Neural cell (in vitro differentiated cells): Measurements from ENCODE around the gene NPTN. TPM values are rescaled to one million over a fixed set of nuclear protein-coding genes. Genes with fewer than 3 reads are reported as not detected.

Source experiments
- H2AFZ ChIP-seq: fragments of 200-600, 300-800 bp; sonication (generic), shearing (Covaris generic); 2 replicates; pipeline ENCODE4 v1.6.0; 2014; ENCODE audit warnings: low read depth, mild to moderate bottlenecking, antibody characterized with exemption, low read length, moderate library complexity
- H3F3A ChIP-seq: fragments of 200-600 bp; shearing (Covaris generic); 2 replicates; pipeline ENCODE4 v1.6.1; 2016; ENCODE audit warnings: mild to moderate bottlenecking, moderate library complexity, mixed read lengths, antibody characterized with exemption, low read length; ENCODE audit not compliant: insufficient read depth, poor library complexity, severe bottlenecking
- H3K27ac ChIP-seq: fragments of 200-600, 300-800 bp; sonication (generic), shearing (Covaris generic); 2 replicates; pipeline ENCODE4 v1.5.1; 2014; ENCODE audit warnings: mild to moderate bottlenecking, low read length, moderate library complexity
- H3K27me3 ChIP-seq: fragments of 300-800, 200-600 bp; sonication (generic), shearing (Covaris generic); 2 replicates; pipeline ENCODE4 v1.6.0; 2014; ENCODE audit warnings: mild to moderate bottlenecking, low read depth, low read length, moderate library complexity; ENCODE audit not compliant: insufficient read depth
- H3K36me3 ChIP-seq: fragments of 300-800, 200-600 bp; sonication (generic), shearing (Covaris generic); 2 replicates; pipeline ENCODE4 v1.5.1; 2014; ENCODE audit warnings: mild to moderate bottlenecking, antibody characterized with exemption, low read length, moderate library complexity; ENCODE audit not compliant: insufficient read depth
- H3K4me2 ChIP-seq: fragments of 300-800, 200-600 bp; sonication (generic), shearing (Covaris generic); 2 replicates; pipeline ENCODE4 v1.6.0; 2014; ENCODE audit warnings: mild to moderate bottlenecking, low read length
- H3K4me3 ChIP-seq: fragments of 300-800, 200-600 bp; sonication (generic), shearing (Covaris generic); 2 replicates; pipeline ENCODE4 v1.5.1; 2014; ENCODE audit warnings: mild to moderate bottlenecking, low read length, moderate library complexity
- H3K79me2 ChIP-seq: fragments of 200-600 bp; shearing (Covaris generic); replicated peaks from 2 replicates; pipeline ENCODE4 v1.6.0; 2014; ENCODE audit warnings: mild to moderate bottlenecking, low read length, moderate library complexity; ENCODE audit not compliant: insufficient read depth
- H3K9ac ChIP-seq: fragments of 300-800, 200-600 bp; sonication (generic), shearing (Covaris generic); 2 replicates; pipeline ENCODE4 v1.6.1; 2016; ENCODE audit warnings: mild to moderate bottlenecking, low read length, mixed read lengths
- H3K9me2 ChIP-seq: fragments of 200-600 bp; shearing (Covaris generic); 2 replicates; pipeline ENCODE4 v1.6.1; 2016; ENCODE audit warnings: mild to moderate bottlenecking, low read length, mixed read lengths; ENCODE audit not compliant: insufficient read depth
- H3K9me3 ChIP-seq: fragments of 200-600, 300-800 bp; sonication (generic), shearing (Covaris generic); 2 replicates; pipeline ENCODE4 v1.6.1; 2016; ENCODE audit warnings: mild to moderate bottlenecking, mixed run types, low read length, moderate library complexity, mixed read lengths
- H4K20me1 ChIP-seq: fragments of 200-600 bp; shearing (Covaris generic); 2 replicates; pipeline ENCODE4 v1.6.1; 2016; ENCODE audit warnings: mild to moderate bottlenecking, mixed run types; ENCODE audit not compliant: insufficient read depth
- EP300 ChIP-seq: fragments of 450-650 bp; conservative IDR thresholded peaks from 2 replicates; pipeline ENCODE4 v1.6.1; 2014; ENCODE audit warnings: antibody characterized with exemption, mild to moderate bottlenecking, moderate library complexity; ENCODE audit not compliant: poor library complexity, severe bottlenecking
- EZH2 ChIP-seq: fragments of 200-600, 300-800 bp; shearing (Covaris generic), sonication (generic); IDR thresholded peaks from 2 replicates; pipeline ENCODE4 v1.6.1; 2014; ENCODE audit warnings: antibody characterized with exemption, low read length, borderline replicate concordance, mild to moderate bottlenecking; ENCODE audit not compliant: insufficient read depth, poor library complexity, severe bottlenecking
- MXI1 ChIP-seq: fragments of 450-650 bp; conservative IDR thresholded peaks from 2 replicates; pipeline ENCODE4 v1.6.1; 2014; ENCODE audit warnings: antibody characterized with exemption, mild to moderate bottlenecking; ENCODE audit not compliant: poor library complexity, severe bottlenecking
- POLR2AphosphoS5 ChIP-seq: IDR thresholded peaks from 2 replicates; pipeline ENCODE4 v1.6.1; 2012
- RAD21 ChIP-seq: fragments of 450-650 bp; conservative IDR thresholded peaks from 2 replicates; pipeline ENCODE4 v1.6.1; 2014; ENCODE audit warnings: antibody characterized with exemption, mild to moderate bottlenecking, moderate library complexity
- SMC3 ChIP-seq: fragments of 450-650 bp; conservative IDR thresholded peaks from 2 replicates; pipeline ENCODE4 v1.6.1; 2014; ENCODE audit warnings: antibody characterized with exemption, mild to moderate bottlenecking, moderate library complexity; ENCODE audit not compliant: poor library complexity
- TAF1 ChIP-seq: IDR thresholded peaks from 2 replicates; pipeline ENCODE4 v1.6.1; 2012; ENCODE audit warnings: low read depth
- polyA minus RNA-seq: library from RNA; depleted of rRNA, polyadenylated mRNA; stranded (reverse); fragments of >200 nt; gene quantifications from 2 replicates; pipeline ENCODE4 v1.2.3, GENCODE V29; 2014
- polyA plus RNA-seq: library from polyadenylated mRNA; depleted of rRNA; stranded (reverse); fragments of >200 nt; gene quantifications from 2 replicates; pipeline ENCODE4 v1.2.3, GENCODE V29; 2014
- TF ChIP-seq, protein P1 (sequence below): fragments of 450-650 bp; IDR thresholded peaks from 2 replicates; pipeline ENCODE4 v1.5.1; 2014; ENCODE audit warnings: antibody characterized with exemption, mild to moderate bottlenecking, moderate library complexity; ENCODE audit not compliant: poor library complexity, severe bottlenecking
- TF ChIP-seq, protein P2 (sequence below): IDR thresholded peaks from 2 replicates; pipeline ENCODE4 v1.6.1; 2012; ENCODE audit warnings: borderline replicate concordance

The NPTN gene
- polyA plus RNA-seq (237 and 284 TPM in 2 replicates), polyA minus RNA-seq (122 and 147 TPM in 2 replicates)

DNA sequence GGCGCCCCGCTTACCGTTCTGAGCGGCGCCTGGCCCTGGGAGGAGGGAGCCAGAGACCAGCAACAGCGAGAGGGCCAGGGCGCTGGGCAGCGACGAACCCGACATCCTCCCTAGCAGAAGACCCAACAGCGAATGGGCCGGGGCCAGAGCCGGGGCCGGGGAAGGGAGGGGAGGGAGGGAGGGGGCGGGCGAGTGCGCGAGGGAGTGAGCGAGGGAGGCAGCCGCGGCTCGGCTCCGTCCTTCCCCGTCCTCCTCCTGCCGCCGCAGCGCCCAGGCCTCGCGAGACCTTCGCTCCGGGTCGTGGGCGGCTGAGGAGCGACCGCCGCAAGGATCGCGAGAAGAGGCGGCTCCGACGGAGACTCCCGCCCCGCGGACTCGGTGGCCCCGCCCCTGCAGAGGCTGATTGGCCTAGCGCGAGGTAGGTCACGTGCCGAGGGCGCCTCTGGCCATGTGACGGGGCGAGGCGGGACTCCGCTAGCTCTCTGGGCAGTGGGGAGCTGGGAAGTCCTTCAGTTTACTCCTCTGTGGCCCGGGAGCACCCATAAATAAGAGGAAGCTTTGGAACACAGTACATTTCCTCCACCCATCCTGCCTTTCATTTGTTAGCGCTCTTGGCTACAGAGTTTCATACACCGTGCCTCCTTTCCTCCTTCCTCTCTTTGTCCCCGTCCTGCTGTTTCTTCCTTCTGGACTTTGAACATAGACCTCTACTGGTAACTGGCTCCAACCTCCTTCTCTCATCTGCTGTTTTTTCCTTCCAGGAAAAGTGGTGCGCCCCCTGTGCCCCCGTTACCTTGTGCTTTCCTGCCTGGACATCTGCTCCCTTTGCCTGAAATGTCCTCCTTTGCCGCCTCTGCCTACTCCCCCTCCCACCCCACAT lies at the start of gene NPTN:
NPTN (minus strand) TSS at position 279 of the 880 bp plus-strand sequence; CDS start at position 105, 174 bp downstream.
- peak; percentile 41 for TF ChIP-seq TAF1
- TF ChIP-seq, protein P1, sequence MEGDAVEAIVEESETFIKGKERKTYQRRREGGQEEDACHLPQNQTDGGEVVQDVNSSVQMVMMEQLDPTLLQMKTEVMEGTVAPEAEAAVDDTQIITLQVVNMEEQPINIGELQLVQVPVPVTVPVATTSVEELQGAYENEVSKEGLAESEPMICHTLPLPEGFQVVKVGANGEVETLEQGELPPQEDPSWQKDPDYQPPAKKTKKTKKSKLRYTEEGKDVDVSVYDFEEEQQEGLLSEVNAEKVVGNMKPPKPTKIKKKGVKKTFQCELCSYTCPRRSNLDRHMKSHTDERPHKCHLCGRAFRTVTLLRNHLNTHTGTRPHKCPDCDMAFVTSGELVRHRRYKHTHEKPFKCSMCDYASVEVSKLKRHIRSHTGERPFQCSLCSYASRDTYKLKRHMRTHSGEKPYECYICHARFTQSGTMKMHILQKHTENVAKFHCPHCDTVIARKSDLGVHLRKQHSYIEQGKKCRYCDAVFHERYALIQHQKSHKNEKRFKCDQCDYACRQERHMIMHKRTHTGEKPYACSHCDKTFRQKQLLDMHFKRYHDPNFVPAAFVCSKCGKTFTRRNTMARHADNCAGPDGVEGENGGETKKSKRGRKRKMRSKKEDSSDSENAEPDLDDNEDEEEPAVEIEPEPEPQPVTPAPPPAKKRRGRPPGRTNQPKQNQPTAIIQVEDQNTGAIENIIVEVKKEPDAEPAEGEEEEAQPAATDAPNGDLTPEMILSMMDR, result peak; percentile 37
- TF ChIP-seq, protein P2, sequence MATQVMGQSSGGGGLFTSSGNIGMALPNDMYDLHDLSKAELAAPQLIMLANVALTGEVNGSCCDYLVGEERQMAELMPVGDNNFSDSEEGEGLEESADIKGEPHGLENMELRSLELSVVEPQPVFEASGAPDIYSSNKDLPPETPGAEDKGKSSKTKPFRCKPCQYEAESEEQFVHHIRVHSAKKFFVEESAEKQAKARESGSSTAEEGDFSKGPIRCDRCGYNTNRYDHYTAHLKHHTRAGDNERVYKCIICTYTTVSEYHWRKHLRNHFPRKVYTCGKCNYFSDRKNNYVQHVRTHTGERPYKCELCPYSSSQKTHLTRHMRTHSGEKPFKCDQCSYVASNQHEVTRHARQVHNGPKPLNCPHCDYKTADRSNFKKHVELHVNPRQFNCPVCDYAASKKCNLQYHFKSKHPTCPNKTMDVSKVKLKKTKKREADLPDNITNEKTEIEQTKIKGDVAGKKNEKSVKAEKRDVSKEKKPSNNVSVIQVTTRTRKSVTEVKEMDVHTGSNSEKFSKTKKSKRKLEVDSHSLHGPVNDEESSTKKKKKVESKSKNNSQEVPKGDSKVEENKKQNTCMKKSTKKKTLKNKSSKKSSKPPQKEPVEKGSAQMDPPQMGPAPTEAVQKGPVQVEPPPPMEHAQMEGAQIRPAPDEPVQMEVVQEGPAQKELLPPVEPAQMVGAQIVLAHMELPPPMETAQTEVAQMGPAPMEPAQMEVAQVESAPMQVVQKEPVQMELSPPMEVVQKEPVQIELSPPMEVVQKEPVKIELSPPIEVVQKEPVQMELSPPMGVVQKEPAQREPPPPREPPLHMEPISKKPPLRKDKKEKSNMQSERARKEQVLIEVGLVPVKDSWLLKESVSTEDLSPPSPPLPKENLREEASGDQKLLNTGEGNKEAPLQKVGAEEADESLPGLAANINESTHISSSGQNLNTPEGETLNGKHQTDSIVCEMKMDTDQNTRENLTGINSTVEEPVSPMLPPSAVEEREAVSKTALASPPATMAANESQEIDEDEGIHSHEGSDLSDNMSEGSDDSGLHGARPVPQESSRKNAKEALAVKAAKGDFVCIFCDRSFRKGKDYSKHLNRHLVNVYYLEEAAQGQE, result peak; percentile 64
- no peak for TF ChIP-seq SMC3
- no peak for TF ChIP-seq RAD21
- TF ChIP-seq EZH2, result no peak
- peak; percentile 71 for TF ChIP-seq MXI1
- TF ChIP-seq POLR2AphosphoS5, result peak; percentile 94
- TF ChIP-seq EP300, result no peak
- no peaks in the 10 kb centered on the region for H4K20me1 ChIP-seq
- no peaks in the 10 kb centered on the region for H3K27me3 ChIP-seq
- no peaks in the 10 kb centered on the region for H3F3A ChIP-seq
- H3K4me3 ChIP-seq, result peak within 1 kb of the TSS; percentile 82
- H3K4me2 ChIP-seq, result peak within 1 kb of the TSS; percentile 87
- H3K27ac ChIP-seq, result peak within 1 kb of the TSS; percentile 78
- H3K9me3 ChIP-seq, result no peaks in the 10 kb centered on the region
- peak within 1 kb of the TSS; percentile 82 for H3K9ac ChIP-seq
- H3K9me2 ChIP-seq, result no peaks in the 10 kb centered on the region
- no peaks in the 10 kb centered on the region for H3K36me3 ChIP-seq
- H3K79me2 ChIP-seq, result peaks cover 43% of the 10 kb centered on the region
- peak within 1 kb of the TSS; percentile 82 for H2AFZ ChIP-seq

DNA sequence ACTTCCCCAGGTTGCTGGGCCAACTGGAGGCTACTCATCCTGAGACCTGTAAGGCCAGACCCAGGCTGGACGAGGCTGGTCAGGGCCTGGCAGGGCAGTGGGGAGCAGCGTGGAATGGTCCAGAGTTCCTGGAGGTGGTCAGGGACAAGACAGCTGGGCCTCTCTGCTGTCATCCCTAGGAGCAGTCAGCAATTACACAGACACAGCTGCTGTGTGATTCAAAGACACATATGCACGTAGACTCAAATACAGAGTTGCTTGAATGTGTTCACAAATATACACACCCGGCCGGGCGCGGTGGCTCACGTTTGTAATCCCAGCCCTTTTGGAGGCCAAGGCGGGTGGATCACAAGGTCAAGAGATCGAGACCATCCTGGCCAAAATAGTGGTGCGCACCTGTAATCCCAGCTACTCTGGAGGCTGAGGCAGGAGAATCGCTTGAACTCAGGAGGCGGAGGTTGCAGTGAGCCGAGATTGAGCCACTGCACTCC lies 49.5 kb upstream of the NPTN start:
- H3K27ac ChIP-seq, result no peak overlapping the region
- H3F3A ChIP-seq, result no peaks in the 10 kb centered on the region
- TF ChIP-seq MXI1 (no peak), EP300 (no peak), EZH2 (no peak)
- TF ChIP-seq, protein P1, result no peak
- TF ChIP-seq, protein P2, result no peak
- H3K9me3 ChIP-seq, result no peaks in the 10 kb centered on the region
- H3K9me2 ChIP-seq, result no peaks in the 10 kb centered on the region
- no peak overlapping the region for H3K4me3 ChIP-seq
- no peaks in the 10 kb centered on the region for H3K36me3 ChIP-seq
- no peak overlapping the region for H3K9ac ChIP-seq
- H2AFZ ChIP-seq, result no peak overlapping the region
- no peaks in the 10 kb centered on the region for H4K20me1 ChIP-seq
- peaks cover 31% of the 10 kb centered on the region for H3K79me2 ChIP-seq
- H3K27me3 ChIP-seq, result no peaks in the 10 kb centered on the region
- no peak overlapping the region for H3K4me2 ChIP-seq
